Breast epithelium (tissue), 3 donors: Measurements from ENCODE around the gene RABAC1.

ENCODE experiments used
- POLR2A ChIP-seq: fragments of 450-650 bp; IDR thresholded peaks from one replicate; pipeline ENCODE4 v1.6.1; 2016; ENCODE audit warnings: antibody characterized with exemption, mild to moderate bottlenecking, moderate library complexity
- POLR2AphosphoS5 ChIP-seq, 3 donors: sonication (generic); formaldehyde crosslinking; IDR thresholded peaks; one replicate each; pipeline ENCODE4 v1.6.1; 2017; ENCODE audit warnings: antibody characterized with exemption in 3 of 3
- TF ChIP-seq, protein P1 (sequence below), 3 donors: fragments of 450-650 bp; IDR thresholded peaks; one replicate each; pipeline ENCODE4 v1.5.1; 2016 to 2017; ENCODE audit warnings: antibody characterized with exemption in 3 of 3, mild to moderate bottlenecking in 3 of 3, moderate library complexity in 3 of 3

DNA sequence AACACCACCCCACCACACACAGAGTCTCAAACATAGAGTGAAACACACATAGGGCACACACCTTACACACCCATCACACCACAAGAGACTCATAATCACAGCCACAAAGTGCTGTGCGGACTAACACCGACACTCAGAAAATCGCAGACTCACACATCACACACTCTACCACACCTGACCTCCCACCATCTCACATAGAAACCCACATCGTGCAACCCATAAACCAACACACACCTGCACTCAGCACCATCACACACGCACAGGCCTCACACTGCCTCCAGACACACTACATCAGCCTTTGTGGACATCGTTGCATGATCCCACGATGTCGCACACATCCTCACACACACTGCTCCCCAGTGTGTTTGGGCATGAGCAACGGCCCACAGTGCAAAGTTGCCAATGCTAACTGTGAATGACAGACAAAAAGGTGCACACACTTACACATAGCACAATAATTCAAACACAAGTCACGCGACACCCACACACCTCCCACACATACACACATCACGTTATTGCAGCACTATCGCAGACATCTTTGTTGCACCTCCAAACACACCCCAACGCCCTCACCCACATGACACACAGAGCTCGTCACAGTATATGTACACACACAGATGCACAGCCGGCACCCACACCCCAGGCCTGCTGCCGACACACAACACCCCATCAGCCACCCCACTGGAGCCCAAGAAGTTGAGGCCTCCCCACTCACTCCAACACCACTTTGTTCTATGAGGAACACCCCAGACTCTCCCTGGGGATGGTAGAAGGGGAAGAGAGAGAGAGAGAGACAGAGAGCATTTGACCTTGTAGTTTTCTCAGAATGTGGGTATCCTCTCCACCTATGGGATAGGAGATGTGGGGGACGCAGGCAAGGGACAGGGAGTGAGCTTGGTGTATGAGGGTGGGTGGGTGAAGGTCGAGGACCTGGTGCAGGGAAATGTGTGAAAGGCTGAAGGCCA, 36.2 kb upstream of the RABAC1 start:
- TF ChIP-seq, protein P1, sequence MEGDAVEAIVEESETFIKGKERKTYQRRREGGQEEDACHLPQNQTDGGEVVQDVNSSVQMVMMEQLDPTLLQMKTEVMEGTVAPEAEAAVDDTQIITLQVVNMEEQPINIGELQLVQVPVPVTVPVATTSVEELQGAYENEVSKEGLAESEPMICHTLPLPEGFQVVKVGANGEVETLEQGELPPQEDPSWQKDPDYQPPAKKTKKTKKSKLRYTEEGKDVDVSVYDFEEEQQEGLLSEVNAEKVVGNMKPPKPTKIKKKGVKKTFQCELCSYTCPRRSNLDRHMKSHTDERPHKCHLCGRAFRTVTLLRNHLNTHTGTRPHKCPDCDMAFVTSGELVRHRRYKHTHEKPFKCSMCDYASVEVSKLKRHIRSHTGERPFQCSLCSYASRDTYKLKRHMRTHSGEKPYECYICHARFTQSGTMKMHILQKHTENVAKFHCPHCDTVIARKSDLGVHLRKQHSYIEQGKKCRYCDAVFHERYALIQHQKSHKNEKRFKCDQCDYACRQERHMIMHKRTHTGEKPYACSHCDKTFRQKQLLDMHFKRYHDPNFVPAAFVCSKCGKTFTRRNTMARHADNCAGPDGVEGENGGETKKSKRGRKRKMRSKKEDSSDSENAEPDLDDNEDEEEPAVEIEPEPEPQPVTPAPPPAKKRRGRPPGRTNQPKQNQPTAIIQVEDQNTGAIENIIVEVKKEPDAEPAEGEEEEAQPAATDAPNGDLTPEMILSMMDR (IDR thresholded peaks at IDR 0.05) = no peak
- TF ChIP-seq POLR2A (no peak), POLR2AphosphoS5 (IDR thresholded peaks at IDR 0.05) (no peak)
